GOT3 (cell line): Measurements from ENCODE around the gene PYM1.
"Not testable (repeated sequence)": the region's sequence is repeated elsewhere in the genome, so short reads cannot be mapped to it uniquely, and the experiment has no call there.

ENCODE experiments used
- DNase-seq: peaks from one replicate; lab custom pipeline; 2025; ENCODE audit warnings: mixed read lengths; lab: John Stamatoyannopoulos, UW

The PYM1 gene

DNA sequence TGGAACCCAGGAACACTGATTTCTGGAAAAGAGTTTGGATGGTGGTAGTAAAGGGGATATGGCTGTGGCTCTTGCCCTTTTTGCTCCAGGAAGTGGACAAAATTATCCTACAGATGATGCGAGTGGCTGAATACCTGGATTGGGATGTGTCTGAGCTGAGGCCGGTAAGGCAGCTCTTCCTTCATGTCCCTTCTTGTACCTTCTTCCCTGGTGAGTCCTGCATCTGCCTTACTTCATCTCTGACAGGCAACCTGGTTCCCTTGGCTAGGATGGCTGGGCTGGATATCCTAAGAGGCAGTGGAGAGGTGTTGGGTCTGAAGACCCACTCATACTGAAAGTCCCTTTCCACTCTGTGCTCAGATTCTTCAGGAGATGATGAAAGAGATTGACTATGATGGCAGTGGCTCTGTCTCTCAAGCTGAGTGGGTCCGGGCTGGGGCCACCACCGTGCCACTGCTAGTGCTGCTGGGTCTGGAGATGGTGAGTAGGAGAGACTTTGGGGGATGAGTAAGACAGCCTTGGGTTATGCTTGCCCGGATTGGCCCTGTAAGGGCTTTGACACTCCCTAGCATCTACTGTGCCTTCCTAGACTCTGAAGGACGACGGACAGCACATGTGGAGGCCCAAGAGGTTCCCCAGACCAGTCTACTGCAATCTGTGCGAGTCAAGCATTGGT, 11.3 kb upstream of the PYM1 start:
- DNase-seq = no peak

DNA sequence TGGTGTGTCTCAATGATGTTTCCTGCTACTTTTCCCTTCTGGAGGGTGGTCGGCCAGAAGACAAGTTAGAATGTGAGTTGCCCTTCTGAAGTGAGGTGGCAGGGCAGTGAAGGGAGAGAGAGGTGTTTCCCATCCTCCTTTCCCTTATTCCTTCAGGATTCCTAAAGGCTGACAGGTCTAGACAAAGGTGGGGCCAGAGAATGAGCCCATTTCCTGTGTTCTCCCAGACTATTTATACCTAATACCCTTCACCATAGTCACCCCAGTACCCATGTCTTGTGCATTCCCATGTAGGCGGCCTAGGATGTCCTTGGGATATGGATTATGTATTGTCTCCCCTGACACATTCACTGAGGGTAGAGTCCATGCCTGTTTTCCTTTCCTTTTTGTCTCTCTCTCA, 10.3 kb upstream of the PYM1 start:
- no peak for DNase-seq

DNA sequence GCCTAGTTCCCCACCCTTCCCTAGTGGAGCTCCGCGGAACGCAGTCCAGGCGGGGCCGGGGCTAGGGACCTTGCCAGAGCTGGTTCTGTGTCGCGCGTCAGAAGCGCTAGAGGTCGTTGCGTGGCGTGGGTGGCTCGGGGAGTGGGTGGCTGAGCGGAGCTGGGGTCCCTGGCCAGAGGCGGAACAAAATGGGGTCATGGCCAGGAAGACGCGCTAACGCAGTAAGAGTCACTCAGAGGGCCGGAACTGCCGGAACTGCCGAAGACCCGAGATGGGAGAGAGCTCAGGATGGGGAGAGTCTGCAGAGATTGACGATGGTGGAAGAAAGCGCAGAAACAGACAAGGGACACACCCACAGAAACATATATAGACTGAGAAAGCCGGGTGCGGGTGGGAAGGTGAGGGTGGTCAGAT, 8.1 kb upstream of the PYM1 start:
- DNase-seq = no peak

DNA sequence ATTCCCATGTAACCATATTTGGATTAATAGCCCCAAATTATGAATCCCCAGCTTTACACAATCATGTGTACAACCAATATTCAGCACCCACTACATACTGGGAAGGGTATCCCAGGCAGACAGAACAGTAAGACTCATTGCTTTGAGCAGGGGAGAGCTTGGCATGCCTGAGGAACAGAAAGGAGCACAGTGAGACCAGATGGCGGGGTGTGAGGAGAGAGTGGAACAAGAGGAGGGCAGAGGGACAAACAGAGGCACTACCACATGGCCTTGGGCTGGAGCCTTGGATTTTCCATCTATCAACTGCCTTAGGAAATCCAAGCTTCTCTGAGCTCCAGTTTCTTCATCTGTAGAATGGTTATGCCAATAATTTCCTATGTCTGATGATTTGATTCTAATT, 7.1 kb upstream of the PYM1 start:
- DNase-seq = no peak

- no peak for DNase-seq
Measured at GRCh38 chr12:55933799-55934742, 6.4 kb upstream of the PYM1 start.

DNA sequence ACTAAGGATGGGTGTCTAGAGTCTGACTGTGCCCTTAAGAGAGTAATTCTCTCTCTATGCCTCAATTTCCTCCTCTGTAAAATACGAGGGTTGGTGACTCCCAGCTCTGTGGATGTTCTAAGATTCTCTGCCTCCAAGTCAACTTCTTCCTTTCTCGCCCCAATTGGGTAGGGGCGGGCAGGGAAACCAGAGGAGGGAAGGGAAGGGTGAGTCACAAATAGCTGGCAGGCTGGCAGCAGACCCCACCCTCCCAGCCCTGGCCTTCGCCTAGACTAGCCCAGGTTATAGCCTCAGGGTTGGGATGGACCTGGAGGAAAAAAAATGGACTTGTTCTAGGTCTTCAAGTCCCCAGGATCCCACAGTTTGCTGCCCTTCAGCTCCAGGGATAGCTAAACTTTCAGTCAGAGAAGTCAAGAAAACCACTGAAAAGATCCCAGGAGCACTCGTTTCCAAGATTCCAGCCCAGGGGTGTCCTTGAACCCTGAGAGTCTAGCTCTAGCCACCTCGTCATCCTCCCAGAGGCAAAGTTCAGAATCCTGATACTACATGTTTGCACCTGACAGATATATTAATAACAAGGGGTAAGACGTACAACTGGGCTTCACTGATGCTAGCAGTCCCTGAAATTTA, 5.6 kb upstream of the PYM1 start:
- no peak for DNase-seq

- no peak for DNase-seq
Measured at GRCh38 chr12:55932551-55932910, 4.8 kb upstream of the PYM1 start.

DNA sequence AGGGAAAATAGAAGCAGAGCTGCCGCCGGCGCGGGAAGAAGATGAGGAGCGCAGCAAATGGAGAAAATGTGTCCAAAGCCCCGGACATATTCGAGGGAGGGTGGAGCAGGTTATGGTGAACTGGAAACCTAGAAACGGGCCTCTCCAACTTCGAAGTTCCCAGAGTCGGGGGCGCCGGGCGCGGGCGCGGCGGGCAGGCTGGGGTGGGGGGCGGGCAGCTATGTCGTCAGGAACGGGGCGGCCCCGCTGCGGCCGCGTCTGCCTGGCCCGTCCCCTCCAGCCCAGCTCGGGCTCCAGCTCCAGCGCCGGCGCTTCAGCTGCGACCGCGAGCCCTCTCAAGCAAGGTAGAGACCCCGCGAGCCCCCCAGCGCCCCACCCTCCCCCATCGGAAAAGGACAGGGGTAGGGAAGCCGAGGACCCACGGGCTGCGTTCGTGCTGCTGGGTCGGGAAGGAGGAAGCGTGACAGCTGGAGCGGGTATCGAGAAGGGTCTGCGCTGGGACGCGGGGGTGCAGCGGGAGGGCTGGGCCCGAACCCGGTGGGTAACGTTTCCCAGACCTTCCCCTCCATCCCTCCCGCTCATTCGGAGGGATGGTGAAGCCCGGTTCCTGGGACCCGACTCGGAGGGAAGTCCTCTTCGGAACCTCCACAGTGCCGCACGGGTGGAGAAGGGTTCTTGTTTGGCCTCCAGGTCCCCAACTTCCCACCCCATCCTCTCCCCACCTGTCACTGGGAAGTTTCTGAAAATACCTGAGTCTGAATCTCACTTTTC, 4.3 kb upstream of the PYM1 start:
- no peak for DNase-seq

- DNase-seq = no peak
Measured at GRCh38 chr12:55931317-55931779, 3.7 kb upstream of the PYM1 start.

DNA sequence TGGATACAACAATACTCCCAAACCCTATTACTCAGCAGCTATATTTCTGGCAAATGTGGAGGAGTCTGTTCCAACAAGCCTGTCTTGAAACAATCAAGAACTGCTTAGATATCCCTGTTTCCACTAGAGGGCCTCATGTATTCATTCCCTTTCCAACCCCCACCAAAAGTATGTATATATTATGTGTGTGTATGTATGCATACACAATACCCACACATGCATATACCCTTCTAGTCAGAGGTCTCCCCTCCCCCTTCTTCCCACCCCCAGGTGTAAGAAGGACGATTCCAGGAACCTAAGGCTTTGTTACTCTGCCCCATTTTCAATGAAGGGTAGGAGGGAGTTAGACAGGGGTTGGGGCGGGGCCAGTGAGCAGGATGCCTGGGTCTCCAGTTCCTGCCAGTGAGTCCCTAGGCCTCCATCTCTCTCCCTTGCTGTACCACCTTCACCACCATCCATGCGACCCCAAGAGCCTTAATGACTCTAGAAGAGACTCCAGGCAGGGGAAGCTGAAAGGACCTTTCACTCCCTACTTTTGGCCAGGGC, 3.1 kb upstream of the PYM1 start, which contains the start of gene DGKA:
Gene DGKA (plus strand): TSS at position 392 of the 546 bp plus-strand sequence. CDS start 5,342 bp downstream, outside the sequence.
- no peak for DNase-seq

DNA sequence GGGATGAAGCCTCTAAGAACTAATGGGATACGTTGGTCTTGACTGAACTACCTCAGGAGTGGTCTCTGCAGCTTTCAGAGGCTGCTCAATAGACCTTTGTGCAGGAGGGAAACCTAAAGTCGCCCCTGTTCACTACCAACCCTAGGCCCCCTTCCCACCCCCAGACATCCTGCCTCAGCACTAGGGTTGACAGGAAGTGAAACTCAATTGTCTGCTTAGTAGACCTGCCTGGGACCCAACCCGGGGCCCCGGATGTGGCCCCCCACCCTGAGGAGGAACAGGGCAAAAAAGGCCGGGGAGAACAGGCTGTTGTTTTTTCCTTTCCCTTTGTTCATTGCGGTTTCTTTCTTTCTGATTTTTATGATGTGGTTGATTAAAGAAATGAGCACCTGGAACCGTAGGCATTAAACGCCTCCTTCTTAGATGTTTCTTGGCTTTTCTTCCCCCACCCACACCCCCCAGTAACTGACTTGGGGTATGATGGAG, 1.7 kb upstream of the PYM1 start:
- no peak for DNase-seq

DNA sequence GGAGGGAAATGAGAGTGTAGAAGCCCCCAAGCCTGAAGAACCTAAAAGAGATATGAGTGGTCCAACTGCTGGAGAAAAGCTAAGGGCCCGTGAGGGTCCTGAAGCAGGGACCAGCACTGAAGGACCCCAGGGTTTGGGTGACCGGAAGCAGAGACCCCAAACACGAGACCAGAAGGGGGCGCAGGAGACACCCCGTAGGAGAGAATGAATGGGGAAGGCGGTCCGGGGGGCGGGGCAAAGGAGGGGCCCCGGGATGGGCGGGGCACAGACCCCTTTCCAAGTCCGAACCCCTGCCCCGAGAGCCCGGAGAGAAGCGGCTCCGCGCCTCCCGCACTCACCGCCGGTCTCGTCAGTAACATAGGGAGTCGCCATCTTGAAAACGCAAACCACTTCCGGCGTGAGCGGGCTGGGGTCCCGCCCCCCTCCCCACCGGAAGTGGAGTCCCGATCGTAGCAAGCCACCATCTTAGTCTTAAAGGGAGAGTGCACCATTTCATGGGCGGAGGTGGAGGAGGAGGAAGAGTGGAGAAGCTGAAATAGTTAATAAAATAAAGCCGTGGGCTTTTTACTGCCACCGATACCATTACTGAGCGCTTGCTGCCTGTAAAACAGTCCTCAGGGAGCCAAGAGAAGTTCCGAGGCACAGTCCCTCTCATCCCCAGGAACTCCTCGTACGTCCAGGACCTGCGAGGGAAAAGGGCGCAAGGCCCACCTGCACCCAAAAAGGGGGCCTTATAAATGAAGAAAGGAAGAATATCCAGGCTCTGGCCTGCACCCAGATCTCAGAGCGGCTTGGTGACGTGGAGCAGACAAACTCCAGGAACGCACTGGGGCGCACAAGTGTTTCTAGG, 731 bp downstream of the PYM1 start:
- DNase-seq = peak; percentile 14

GRCh38 chr12:55925870-55926737, 1.6 kb downstream of the PYM1 start:
- no peak for DNase-seq

DNA sequence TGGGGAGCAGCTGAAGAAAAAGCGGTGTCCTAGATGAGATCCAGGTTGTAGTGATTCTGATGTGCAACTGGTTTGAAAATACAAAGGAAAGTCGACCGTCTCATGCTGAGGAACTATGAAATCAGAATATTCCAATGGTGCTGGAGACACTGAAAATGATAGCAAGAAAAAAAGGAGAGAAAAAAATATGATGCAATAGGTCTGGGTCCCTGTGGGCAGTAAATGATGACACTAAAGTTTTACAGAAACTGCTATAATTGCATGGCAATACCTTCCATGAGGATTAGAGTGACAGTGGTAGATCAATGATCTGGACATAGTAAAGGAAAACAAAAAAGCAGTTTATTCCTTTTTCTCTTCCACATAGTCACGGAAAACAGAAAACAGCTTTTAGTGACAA, 2.3 kb downstream of the PYM1 start:
- no peak for DNase-seq

DNA sequence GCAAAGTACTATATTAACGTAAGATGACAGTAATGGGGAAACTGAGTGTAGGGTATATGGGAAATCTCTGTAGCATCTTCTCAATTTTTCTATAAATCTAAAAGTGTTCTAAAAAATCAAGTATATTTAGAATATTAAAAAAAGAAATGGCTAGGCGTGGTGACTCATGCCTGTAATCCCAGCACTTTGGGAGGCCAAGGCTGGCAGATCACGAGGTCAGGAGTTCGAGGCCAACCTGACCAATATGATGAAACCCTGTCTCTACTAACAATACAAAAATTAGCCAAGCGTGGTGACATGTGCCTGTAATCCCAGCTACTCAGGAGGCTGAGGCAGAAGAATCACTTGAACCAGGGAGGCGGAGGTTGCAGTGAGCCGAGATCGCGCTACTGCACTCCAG, 4.0 kb downstream of the PYM1 start:
- not testable (repeated sequence) for DNase-seq

DNA sequence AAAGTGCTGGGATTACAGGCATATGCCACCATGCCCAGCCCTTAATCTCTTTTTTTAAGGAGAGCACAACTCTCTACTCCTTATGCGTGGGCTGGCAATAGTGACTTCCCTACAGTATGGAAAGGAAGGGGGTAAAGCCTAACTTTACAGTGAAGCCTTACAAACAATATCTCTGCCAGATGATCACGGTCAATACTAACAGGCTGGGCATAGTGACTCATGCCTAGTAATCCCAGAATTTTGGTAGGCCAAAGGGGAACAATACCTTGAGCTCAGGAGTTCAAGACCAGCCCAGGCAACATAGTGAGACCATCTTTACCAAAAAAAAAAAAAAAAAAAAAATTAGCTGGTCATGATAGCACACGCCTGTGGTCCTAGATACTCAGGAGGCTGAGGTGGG, 5.6 kb downstream of the PYM1 start:
- no peak for DNase-seq

GRCh38 chr12:55919032-55919431, 8.7 kb downstream of the PYM1 start:
- not testable (repeated sequence) for DNase-seq

DNA sequence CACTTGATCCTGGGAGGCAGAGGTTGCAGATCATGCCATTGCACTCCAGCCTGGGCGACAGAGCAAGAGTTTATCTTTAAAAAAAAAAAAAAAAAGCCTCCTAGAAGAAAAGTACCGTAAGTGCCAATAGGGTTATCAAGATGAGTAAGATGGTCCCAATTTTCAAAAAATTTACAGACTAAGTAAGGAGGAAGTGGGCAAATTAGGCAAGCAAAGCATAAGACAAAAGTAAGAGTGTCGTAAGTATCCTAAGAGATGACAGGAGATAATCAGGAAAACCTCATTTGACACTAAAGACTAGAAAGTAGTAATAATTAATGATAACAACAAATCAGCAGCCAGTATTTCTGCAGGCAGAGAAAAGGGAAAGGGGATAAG, 12.2 kb downstream of the PYM1 start:
- DNase-seq = no peak

- DNase-seq = no peak
Measured at GRCh38 chr12:55912908-55913307, 14.8 kb downstream of the PYM1 start.

DNA sequence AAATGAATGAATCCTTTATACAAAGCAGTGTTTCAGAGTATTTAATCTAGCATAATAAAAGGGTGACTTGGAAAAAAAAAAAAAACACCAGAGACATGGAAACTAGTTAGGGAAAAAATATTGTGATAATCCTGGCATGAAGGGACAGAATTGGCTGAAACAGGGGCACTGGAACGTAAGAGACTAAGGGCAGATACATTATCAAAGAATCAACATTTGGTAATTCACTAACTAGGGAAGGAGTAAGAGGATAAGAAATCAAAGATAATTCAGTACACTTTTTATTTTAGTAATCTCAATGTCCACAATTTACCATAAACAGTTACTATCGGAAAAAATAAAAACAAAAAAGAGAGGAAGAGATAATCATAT, 18.2 kb downstream of the PYM1 start:
- DNase-seq = no peak
